Parathyroid adenoma (tissue), 2 donors: Measurements from ENCODE around the gene MTA1.

ENCODE experiments used
- H2AFZ ChIP-seq: fragments of 300-600 bp; sonication (generic); one replicate; pipeline ENCODE4 v1.7.0; 2017; ENCODE audit warnings: antibody characterized with exemption, mild to moderate bottlenecking
- H3K27ac ChIP-seq: fragments of 300-600 bp; sonication (generic); one replicate; pipeline ENCODE4 v1.7.0; 2017
- H3K27me3 ChIP-seq: fragments of 300-600 bp; sonication (generic); one replicate; pipeline ENCODE4 v1.7.0; 2017; ENCODE audit warnings: low read length; ENCODE audit not compliant: control insufficient read depth, insufficient read depth
- H3K36me3 ChIP-seq: fragments of 300-600 bp; sonication (generic); one replicate; pipeline ENCODE4 v1.7.0; 2017; ENCODE audit warnings: low read length; ENCODE audit not compliant: control insufficient read depth, insufficient read depth
- H3K4me1 ChIP-seq: fragments of 300-600 bp; sonication (generic); one replicate; pipeline ENCODE4 v1.7.0; 2017; ENCODE audit warnings: control low read depth
- H3K4me2 ChIP-seq: fragments of 300-600 bp; sonication (generic); one replicate; pipeline ENCODE4 v1.7.0; 2017; ENCODE audit warnings: low read length
- H3K4me3 ChIP-seq: fragments of 300-600 bp; sonication (generic); one replicate; pipeline ENCODE4 v1.7.0; 2017; ENCODE audit warnings: low read depth, low read length
- H3K79me2 ChIP-seq: fragments of 300-600 bp; sonication (generic); one replicate; pipeline ENCODE4 v1.7.0; 2017; ENCODE audit warnings: control low read depth
- H3K9ac ChIP-seq: fragments of 300-600 bp; sonication (generic); one replicate; pipeline ENCODE4 v1.7.0; 2017; ENCODE audit warnings: mild to moderate bottlenecking
- H3K9me3 ChIP-seq: fragments of 300-600 bp; sonication (generic); one replicate; pipeline ENCODE4 v1.7.0; 2017; ENCODE audit warnings: low read length; ENCODE audit not compliant: control insufficient read depth
- CTCF ChIP-seq: fragments of 300-600 bp; sonication (generic); IDR thresholded peaks from one replicate; pipeline ENCODE4 v1.7.0; 2017; ENCODE audit warnings: antibody characterized with exemption, mild to moderate bottlenecking
- donor health status: primary hyperparathyroidism.

MTA1 gene

GRCh38 chr14:105500726-105501101 is 81.1 kb downstream of the MTA1 start:
- Histone ChIP-seq H3K9me3 (no peaks in the 10 kb centered on the region), H3K4me1 (no peaks in the 10 kb centered on the region), H3K9ac (no peak overlapping the region), H3K4me2 (no peak overlapping the region), H3K27me3 (no peaks in the 10 kb centered on the region), H3K4me3 (no peak overlapping the region), H2AFZ (no peak overlapping the region), H3K79me2 (no peaks in the 10 kb centered on the region), H3K27ac (no peak overlapping the region), H3K36me3 (no peaks in the 10 kb centered on the region)
- no peak for TF ChIP-seq CTCF

- Histone ChIP-seq H2AFZ (no peak overlapping the region), H3K27me3 (no peaks in the 10 kb centered on the region), H3K4me1 (no peaks in the 10 kb centered on the region), H3K27ac (no peak overlapping the region), H3K79me2 (no peaks in the 10 kb centered on the region), H3K9me3 (no peaks in the 10 kb centered on the region), H3K9ac (no peak overlapping the region), H3K36me3 (no peaks in the 10 kb centered on the region), H3K4me2 (no peak overlapping the region), H3K4me3 (no peak overlapping the region)
- TF ChIP-seq CTCF = no peak
Measured at GRCh38 chr14:105501504-105502291, 82.1 kb downstream of the MTA1 start.

DNA sequence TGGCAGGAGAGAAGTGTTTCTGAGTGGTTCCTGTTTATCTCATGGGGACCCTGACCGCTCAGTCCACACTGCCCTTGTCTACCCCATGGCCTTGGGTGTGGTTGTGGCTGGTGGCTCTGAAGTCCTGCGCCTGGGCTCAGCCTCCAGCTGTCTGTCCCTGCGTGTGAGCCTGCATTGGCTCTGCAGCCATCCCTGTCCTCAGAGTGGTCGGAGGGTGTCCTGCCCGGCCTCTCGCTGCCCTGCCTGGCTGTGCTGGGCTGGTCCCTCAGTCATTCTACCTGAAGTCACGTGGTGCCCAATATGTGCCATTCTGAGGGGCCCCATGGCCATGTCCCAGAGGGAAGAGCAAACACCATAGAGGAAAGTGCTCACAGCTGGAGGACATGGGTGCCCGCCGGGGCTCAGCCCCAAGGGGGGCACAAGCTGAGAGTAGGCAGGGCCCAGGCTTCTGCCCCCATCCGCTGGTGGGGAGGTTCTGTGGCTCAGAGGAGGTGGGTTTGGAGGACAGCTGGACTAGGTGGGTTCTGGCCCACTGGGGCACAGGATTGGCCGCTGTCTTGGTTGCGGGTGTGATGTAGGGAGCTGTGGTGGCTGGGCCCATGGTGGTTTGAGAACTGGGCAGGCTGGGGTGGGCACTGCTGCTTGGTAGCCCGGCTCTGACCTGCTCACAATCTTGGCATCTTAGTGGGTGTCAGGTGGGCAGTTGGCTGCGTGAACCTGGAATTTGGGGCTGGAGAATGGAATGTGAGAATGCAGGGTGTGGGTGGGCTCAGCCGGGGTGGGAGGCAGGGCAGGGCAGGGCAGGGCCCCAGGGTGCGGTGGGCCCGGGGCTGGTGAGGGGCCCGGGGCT is 83.0 kb downstream of the MTA1 start:
- Histone ChIP-seq H2AFZ (no peak overlapping the region), H3K27ac (no peak overlapping the region), H3K27me3 (no peaks in the 10 kb centered on the region), H3K9ac (no peak overlapping the region), H3K36me3 (no peaks in the 10 kb centered on the region), H3K4me3 (no peak overlapping the region), H3K4me1 (no peaks in the 10 kb centered on the region), H3K9me3 (no peaks in the 10 kb centered on the region), H3K4me2 (no peak overlapping the region), H3K79me2 (no peaks in the 10 kb centered on the region)
- no peak for TF ChIP-seq CTCF

GRCh38 chr14:105503296-105503640 is 83.6 kb downstream of the MTA1 start:
- no peaks in the 10 kb centered on the region for H3K27me3 ChIP-seq
- H3K4me3 ChIP-seq = no peak overlapping the region
- H2AFZ ChIP-seq = no peak overlapping the region
- TF ChIP-seq CTCF = no peak
- no peaks in the 10 kb centered on the region for H3K36me3 ChIP-seq
- H3K9ac ChIP-seq = no peak overlapping the region
- no peak overlapping the region for H3K27ac ChIP-seq
- no peaks in the 10 kb centered on the region for H3K79me2 ChIP-seq
- H3K4me1 ChIP-seq = no peaks in the 10 kb centered on the region
- no peak overlapping the region for H3K4me2 ChIP-seq
- H3K9me3 ChIP-seq = no peaks in the 10 kb centered on the region
